ENCODE results near the gene SLIT3.

The SLIT3 gene

GRCh38 chr5:168883281-168883741 is 417.6 kb downstream of the SLIT3 start:
- no peak overlapping the region for H3K4me3 ChIP-seq (ENCODE audit: low read length)
- TF ChIP-seq CTCF (conservative IDR thresholded peaks at IDR 0.05; ENCODE audit: low read depth, low read length): no peak
- DNase-seq (ENCODE audit: low read depth): no peak

- DNase-seq (ENCODE audit: low read depth): no peak
- TF ChIP-seq CTCF (conservative IDR thresholded peaks at IDR 0.05; ENCODE audit: low read depth, low read length): no peak
- H3K4me3 ChIP-seq (ENCODE audit: low read length): no peak overlapping the region
Measured at GRCh38 chr5:168882283-168882682, 418.7 kb downstream of the SLIT3 start.

- no peak for DNase-seq (ENCODE audit: low read depth)
Measured at GRCh38 chr5:168881427-168882149, 419.4 kb downstream of the SLIT3 start.

DNA sequence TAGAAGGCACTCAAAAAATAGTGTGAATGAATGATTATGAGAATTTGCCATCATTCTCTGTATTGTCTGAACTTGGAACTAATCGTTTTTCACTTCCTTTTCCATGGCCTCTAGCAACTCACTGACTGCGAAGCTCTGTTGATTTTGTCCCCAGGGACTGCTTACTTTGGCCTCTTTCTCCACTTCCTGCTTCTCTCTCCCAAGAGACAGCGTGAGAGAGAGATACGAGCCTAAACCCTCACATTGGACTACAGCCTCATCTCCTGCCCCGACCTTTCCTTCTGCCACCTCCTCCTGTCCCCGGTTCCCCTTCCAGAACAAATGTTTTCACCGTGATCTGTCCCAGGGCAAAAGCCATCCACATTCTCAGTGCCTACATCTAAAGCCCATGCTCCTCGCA is 421.0 kb downstream of the SLIT3 start:
- no peak for TF ChIP-seq CTCF (conservative IDR thresholded peaks at IDR 0.05; ENCODE audit: low read depth, low read length)
- no peak for DNase-seq (ENCODE audit: low read depth)
- H3K4me3 ChIP-seq (ENCODE audit: low read length): no peak overlapping the region

More at GRCh38 chr5:168881427-168882149, 419.4 kb downstream of the SLIT3 start:
- H3K4me3 ChIP-seq (ENCODE audit: low read length): no peak overlapping the region
- no peak for TF ChIP-seq CTCF (conservative IDR thresholded peaks at IDR 0.05; ENCODE audit: low read depth, low read length)

DNA sequence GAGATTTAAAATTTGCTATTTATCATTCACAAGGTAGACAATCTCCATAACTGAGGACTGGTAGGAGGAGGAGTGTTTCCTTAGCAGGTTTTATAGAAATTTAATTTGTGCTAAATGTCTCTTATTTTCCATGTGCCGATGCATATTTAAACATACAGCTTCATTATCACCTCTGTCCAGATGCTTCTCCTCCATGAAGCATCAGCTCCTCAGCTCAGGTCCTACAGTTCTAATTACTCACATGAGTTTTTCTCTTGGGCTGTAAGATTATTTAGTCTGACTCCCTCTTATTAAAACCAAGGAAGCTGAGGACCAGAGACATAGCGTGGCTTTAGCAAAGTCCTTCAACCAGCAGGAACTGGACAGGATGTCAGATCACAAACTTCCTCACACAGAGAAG is 421.6 kb downstream of the SLIT3 start:
- no peak for TF ChIP-seq CTCF (conservative IDR thresholded peaks at IDR 0.05; ENCODE audit: low read depth, low read length)
- no peak overlapping the region for H3K4me3 ChIP-seq (ENCODE audit: low read length)
- DNase-seq (ENCODE audit: low read depth): no peak

- DNase-seq (ENCODE audit: low read depth): no peak
- no peak overlapping the region for H3K4me3 ChIP-seq (ENCODE audit: low read length)
- no peak for TF ChIP-seq CTCF (conservative IDR thresholded peaks at IDR 0.05; ENCODE audit: low read depth, low read length)
Measured at GRCh38 chr5:168878135-168878745, 422.7 kb downstream of the SLIT3 start.

All from retinal pigment epithelial cell (primary cell).